ENCODE results near the gene TEX19.
"Not testable (repeated sequence)": the region's sequence is repeated elsewhere in the genome, so short reads cannot be mapped to it uniquely, and the experiment has no call there.

The TEX19 gene

GRCh38 chr17:82338858-82339633 lies 20.0 kb upstream of the TEX19 start:
- DNase-seq = no peak

GRCh38 chr17:82339634-82340580 lies 19.1 kb upstream of the TEX19 start:
- no peak for DNase-seq

- no peak for DNase-seq
Measured at GRCh38 chr17:82342361-82343079, 16.5 kb upstream of the TEX19 start.

- no peak for DNase-seq
Measured at GRCh38 chr17:82343560-82343959, 15.5 kb upstream of the TEX19 start.

GRCh38 chr17:82344175-82344907 lies 14.7 kb upstream of the TEX19 start:
- DNase-seq = no peak

GRCh38 chr17:82345151-82345976 lies 13.7 kb upstream of the TEX19 start:
- DNase-seq = no peak

- no peak for DNase-seq
Measured at GRCh38 chr17:82346342-82347300, 12.4 kb upstream of the TEX19 start.

- not testable (repeated sequence) for DNase-seq
Measured at GRCh38 chr17:82347994-82348393, 11.1 kb upstream of the TEX19 start.

- DNase-seq = no peak
Measured at GRCh38 chr17:82348434-82348833, 10.6 kb upstream of the TEX19 start.

- DNase-seq = no peak
Measured at GRCh38 chr17:82348866-82349265, 10.2 kb upstream of the TEX19 start.

- DNase-seq = no peak
Measured at GRCh38 chr17:82349287-82349701, 9.8 kb upstream of the TEX19 start.

GRCh38 chr17:82350182-82351030 lies 8.6 kb upstream of the TEX19 start:
- peak; percentile 58 for DNase-seq

GRCh38 chr17:82351254-82351712 lies 7.8 kb upstream of the TEX19 start:
- no peak for DNase-seq

GRCh38 chr17:82351713-82352488 lies 7.1 kb upstream of the TEX19 start:
- DNase-seq = peak; percentile 81

GRCh38 chr17:82353484-82353883 lies 5.6 kb upstream of the TEX19 start:
- no peak for DNase-seq

GRCh38 chr17:82354804-82355308 lies 4.2 kb upstream of the TEX19 start:
- DNase-seq = no peak

GRCh38 chr17:82355770-82356427 lies 3.1 kb upstream of the TEX19 start:
- no peak for DNase-seq

Data from activated naive CD4-positive, alpha-beta T cell treated with Interleukin-2 at 50 U/mL for 16 hours (primary cell).